NCI-H1694 (cell line): ENCODE data around the gene PAX9.
A peak's percentile ranks its signal among the peaks of the same experiment; 100 is the strongest.

Experiments used
- DNase-seq: peaks from one replicate; lab custom pipeline; 2025; lab: John Stamatoyannopoulos, UW

Gene PAX9

GRCh38 chr14:36661506-36662257, at the start of gene PAX9:
Gene PAX9 (plus strand): TSS chr14:36661860. CDS start chr14:36662090, 230 bp downstream.
- peak; percentile 94 for DNase-seq

GRCh38 chr14:36617824-36618223, 43.8 kb upstream of the PAX9 start:
- DNase-seq: no peak

GRCh38 chr14:36618641-36619040, 43.0 kb upstream of the PAX9 start:
- DNase-seq: no peak

- no peak for DNase-seq
Measured at GRCh38 chr14:36619131-36619530, 42.5 kb upstream of the PAX9 start.

GRCh38 chr14:36619853-36620252, 41.8 kb upstream of the PAX9 start:
- DNase-seq: no peak

GRCh38 chr14:36625014-36625413, 36.6 kb upstream of the PAX9 start:
- no peak for DNase-seq

GRCh38 chr14:36625436-36625835, 36.2 kb upstream of the PAX9 start:
- DNase-seq: no peak

GRCh38 chr14:36626151-36626550, 35.5 kb upstream of the PAX9 start:
- no peak for DNase-seq

GRCh38 chr14:36627981-36628380, 33.7 kb upstream of the PAX9 start:
- DNase-seq: no peak

- DNase-seq: no peak
Measured at GRCh38 chr14:36633580-36633979, 28.1 kb upstream of the PAX9 start.

GRCh38 chr14:36646664-36647416, 14.8 kb upstream of the PAX9 start:
- no peak for DNase-seq

- DNase-seq: no peak
Measured at GRCh38 chr14:36647417-36647823, 14.2 kb upstream of the PAX9 start.

GRCh38 chr14:36647824-36648753, 13.6 kb upstream of the PAX9 start:
- peak; percentile 85 for DNase-seq

- DNase-seq: no peak
Measured at GRCh38 chr14:36649872-36650650, 11.6 kb upstream of the PAX9 start.

- DNase-seq: no peak
Measured at GRCh38 chr14:36652542-36653201, 9.0 kb upstream of the PAX9 start.

- no peak for DNase-seq
Measured at GRCh38 chr14:36653413-36653812, 8.2 kb upstream of the PAX9 start.

GRCh38 chr14:36653962-36654793, 7.5 kb upstream of the PAX9 start:
- no peak for DNase-seq

- DNase-seq: no peak
Measured at GRCh38 chr14:36654794-36655381, 6.8 kb upstream of the PAX9 start.

- no peak for DNase-seq
Measured at GRCh38 chr14:36655571-36655962, 6.1 kb upstream of the PAX9 start.
